Epidermal melanocyte (primary cell): ENCODE measurements around the gene GBA2.

Experiments used
- DNase-seq: peaks from one replicate; pipeline ENCODE4 v3.0.0; 2011; ENCODE audit warnings: low spot score; ENCODE audit not compliant: insufficient read length

Gene GBA2

DNA sequence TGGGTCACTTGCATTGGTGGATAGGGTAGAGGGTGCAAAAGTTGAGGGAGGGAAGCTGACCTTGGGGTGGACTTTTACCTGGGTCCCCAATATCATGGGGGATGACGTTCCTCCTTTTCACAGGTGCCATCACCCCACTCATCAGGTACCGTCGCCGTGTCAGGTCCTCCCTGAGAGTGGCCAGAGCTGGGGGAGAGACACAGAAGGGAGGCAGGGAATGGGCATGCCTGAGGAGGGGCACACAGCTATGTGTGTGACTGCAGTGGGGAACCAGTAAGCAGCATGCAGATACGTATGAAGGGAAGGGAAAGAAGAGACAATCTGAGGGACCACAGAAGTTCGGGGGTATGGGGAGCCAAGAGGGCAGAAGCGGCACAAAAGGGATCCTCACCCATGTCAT is 10.1 kb downstream of the GBA2 start:
- no peak for DNase-seq

DNA sequence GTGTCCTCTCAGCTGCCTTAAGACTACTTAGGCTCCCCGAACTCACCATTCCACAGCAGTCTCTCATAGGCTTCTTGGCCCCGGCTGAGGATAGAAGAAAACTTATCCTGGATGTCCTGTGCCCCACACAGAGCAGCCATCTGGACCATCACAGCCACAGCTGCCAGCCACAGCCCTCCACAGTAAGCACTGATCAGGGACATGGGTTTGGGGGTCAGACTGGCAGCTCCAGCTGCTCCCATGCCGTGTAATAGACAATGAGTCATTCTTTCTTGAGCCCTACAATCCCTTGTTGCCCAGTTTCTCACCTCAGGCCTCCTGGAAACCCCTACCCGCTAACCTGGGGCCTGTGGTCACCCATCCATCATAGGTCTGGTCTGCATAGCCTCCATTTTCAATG is 10.8 kb downstream of the GBA2 start:
- DNase-seq: no peak

DNA sequence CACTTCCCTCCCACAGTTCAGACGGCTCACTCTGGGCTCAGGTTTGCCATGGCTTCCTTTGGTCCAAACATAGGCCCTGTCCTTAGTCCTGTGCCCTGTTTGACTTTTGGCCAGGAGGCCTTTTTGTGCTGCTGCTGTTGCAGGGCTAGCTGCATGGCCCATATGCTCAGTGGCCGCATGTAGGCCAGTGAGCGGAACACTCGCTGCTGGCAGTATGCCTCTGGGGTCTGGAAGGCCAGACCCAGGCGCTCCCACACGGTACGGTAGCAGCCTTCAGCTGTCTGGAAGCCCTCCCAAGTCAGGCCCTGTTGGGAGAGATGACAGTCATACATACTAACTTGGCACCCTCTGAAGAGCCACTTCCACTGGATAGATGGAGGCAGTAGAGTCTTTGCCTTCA is 11.9 kb downstream of the GBA2 start:
- no peak for DNase-seq

DNA sequence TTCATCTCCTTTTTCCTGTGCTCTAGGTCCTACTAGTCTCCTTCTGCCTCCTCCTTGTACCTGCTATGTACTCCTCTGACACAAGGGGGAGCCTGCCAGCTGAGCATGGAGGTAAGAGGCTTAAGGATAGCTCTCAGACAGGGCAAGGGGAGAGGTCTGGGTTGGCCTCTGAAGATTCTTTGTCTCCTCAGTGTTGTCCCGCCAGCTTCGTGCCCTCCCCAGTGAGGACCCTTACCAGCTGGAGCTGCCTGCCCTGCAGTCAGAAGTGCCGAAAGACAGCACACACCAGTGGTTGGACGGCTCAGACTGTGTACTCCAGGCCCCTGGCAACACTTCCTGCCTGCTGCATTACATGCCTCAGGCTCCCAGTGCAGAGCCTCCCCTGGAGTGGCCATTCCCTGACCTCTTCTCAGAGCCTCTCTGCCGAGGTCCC is 12.8 kb downstream of the GBA2 start:
- peak; percentile 68 for DNase-seq

DNA sequence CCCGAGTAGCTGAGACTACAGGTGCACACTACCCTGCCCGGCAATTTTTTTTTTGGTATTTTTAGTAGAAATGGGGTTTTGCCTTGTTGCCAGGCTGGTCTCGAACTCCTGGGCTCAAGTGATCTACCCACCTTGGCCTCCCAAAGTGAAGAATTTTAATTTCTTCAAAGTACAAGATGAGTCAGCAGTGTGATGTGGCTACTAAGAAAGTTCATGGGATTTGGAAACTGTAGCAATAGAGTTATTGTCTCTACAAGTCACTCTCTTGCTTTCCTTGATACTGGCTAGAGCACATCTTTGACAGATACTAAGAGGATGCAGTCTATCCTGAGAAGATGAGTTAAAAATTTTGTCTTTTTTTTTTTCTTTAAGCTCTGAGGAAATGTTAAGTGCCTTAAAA is 14.9 kb downstream of the GBA2 start:
- DNase-seq: no peak

DNA sequence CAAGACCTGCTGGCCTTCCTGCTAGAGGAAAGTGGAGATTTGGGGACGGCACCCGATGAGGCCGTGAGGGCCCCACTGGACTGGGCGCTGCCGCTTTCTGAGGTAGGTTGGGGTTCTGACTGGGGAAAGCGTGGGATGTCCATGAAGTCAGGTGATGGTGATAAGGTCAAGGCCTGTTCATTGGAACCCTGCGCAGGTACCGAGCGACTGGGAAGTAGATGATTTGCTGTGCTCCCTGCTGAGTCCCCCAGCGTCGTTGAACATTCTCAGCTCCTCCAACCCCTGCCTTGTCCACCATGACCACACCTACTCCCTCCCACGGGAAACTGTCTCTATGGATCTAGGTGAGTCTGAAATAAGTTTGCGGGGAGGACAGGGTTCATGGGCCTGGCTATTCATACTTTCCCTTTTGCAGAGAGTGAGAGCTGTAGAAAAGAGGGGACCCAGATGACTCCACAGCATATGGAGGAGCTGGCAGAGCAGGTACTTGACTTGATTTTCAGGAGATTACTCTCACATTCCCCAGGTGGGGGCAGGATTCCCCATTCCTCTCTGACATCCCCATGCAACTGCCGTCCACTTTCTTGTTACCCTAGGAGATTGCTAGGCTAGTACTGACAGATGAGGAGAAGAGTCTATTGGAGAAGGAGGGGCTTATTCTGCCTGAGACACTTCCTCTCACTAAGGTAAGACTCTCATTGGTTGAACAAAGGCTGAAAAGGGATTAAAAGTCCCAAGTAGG is 16.1 kb downstream of the GBA2 start:
- DNase-seq: no peak

DNA sequence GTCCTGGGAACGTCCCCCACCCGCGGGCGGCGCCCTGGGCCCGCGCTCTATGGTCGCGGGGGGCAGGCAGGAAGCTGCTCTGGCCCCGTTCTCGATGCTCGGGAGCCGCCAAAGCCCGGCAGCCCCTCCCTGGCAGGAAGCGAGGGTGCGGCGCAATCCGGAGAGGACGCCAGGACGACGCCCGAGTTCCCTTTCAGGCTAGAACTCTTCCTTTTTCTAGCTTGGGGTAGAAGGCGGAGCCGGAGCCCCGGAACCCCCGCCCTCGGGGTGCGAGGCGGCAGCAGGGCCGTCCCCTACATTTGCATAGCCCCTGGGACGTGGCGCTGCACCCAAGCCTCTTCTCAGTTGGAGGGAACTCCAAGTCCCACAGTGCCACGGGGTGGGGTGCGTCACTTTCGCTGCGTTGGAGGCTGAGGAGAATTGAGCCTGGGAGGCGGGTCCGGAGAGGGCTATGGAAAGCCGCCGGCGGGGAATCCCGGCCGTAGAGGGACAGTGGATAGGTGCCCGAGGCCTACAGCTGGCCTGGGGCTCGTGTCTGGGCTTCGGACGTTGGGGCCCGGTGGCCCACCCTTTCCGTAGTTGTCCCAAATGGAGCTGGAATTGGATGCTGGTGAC is 16.7 kb downstream of the GBA2 start, which contains the start of the genes CREB3 and TLN1:
Gene CREB3 (plus strand): TSS at position 482 of the 615 bp plus-strand sequence. CDS start 107 bp downstream, at position 589.
Gene TLN1 (minus strand): TSS at position 11 of the 615 bp plus-strand sequence. CDS start 6,501 bp downstream, outside the sequence.
- DNase-seq: peak; percentile 88

DNA sequence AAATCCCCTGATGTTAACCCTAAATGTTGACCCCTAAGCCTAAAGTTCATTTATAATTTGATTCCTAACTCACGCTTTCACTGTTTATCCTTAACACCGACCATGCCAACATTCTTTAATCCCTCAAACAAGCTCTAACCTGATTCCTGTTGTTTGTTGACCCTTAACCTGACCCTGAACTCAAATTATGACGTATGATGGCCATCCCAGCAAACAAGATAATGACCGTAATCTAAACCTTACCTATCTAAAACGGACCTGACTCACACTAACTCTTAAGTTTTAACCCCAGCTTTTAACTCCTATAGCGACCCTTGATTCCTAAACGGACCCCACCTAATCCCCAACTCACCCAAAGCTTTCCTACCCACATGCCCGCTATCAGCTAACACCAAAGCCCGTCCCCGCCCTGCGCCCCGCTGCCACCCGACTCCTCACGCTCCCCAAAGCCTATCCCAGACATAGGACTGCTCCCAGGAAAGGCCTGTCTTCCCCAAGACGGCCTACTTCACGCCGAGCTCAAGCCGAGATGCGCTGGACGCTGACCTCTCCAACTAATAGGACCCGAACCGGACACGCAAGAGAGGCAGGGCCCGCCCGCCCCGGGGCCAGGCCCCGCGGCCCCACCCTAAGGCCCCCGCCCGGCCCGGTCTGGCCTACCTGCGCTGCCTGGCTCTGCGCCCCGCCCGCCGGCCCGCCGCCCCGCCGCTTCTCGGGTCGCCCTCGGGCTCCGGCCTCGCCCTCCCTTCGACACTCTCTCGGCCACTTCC is 17.4 kb downstream of the GBA2 start:
- DNase-seq: no peak

DNA sequence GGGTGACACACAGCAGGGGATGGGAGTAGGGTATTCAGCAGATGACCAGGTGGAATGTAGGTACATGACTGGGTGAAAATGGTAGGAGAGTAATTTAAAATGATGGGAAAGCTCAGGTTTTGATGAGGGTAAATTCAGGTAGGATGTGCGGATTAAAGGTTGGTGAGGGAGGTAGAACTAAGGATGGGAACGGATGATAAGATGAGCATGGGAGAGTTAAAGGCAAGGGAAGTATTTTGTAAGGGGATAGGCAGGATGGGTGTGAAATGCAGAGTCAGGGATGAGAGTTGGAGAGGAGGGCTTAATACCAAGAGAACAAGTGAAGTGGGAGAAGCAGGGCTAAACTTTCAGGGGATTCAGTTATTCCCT is 18.6 kb downstream of the GBA2 start:
- DNase-seq: no peak

DNA sequence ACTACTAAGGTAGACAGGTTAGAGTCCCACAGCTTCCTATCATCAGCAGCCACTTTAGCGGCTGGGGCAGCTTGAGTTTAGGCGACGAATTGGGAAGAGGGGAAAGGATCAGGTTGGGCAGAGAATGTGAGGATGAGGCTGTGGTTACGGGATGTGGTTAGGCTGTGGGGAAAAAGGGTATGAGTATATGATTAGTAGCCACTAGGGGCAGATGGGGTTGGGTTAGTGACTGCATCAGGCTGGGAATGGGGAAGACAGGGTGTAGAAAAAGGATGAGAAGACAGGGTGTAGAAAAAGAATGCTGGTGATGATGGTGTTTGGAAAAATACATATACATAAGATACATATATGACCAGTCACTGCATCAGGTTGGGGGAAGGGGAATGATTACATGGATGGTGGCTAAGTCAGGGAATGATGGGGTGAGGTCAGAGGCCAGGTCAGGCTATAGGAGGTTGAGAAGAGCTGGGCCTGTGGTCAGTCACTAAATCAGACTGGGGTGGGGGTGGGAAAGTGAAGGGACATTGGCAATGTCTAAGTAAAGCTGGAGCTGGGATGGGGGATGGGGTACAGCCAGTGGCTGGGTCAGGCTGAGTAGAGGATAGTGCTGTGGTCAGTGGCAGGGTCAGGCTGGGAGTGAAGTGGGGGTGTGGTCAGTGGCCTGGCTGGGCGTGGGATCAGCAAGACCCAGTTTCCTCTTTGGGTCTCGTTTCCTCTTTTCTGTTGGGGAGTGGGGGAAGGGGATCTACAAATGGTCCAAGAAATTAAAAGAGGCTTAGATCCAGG is 19.1 kb downstream of the GBA2 start:
- DNase-seq: peak; percentile 93

DNA sequence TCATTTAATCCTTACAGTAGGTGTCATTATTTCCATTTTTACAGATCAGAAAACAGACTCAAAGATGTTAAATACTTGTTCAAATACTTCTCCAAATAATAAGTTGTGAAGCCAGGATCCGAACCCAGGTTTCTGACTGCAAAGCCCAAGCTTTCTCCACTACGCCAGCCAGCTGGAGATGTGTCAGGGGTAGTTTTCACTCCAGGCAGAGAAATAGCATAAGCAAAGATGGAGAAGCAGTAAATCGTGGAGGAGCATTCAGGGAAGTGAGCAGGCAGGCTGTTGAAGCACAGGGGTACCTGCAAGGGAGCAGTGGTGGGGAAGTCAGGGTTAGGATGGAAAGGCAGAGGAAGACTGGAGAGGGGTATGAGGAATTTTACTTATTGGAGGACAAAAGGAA is 19.9 kb downstream of the GBA2 start:
- no peak for DNase-seq

DNA sequence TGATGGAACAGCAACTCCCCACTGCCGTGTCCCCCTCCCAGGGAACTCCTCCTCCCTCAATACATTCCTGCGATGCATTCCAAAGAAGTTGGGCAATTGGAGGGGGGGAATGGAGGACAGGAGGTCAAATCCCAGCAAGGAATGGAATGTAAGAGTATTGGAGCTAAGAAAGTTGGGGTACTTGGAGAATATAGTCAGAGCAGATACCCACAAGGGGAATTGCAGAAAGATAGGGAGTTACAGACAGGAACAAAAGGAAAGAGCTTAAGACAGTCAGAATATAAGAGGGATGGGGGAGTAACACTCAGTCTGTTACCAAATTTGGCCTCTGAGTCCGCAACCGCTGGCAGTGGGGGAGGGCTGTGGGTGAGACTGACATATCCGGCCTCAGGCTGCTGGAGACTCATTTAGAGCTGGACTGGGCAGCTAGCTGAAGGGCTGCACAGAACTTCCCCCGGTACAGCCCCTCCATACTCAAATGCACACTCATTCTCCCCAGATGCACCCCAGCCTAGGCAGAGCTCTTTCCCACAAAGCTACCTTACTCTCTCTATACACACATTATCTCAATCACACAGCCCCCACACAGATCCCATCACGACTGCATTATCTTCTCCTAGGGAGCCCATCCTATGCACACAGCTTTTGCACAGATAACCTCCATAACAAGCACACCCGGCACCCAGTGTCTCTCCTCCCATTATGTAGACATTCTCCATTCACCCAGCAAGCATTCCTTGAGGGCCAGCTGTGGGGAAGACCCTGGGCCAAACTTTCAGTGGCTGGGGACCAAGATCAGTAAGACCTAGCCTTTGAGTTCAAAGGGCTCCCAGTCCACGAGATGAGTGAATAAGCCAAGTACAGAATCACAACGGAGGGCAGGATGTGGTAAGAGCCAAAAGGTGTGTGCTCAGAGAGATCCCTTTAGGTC is 20.7 kb downstream of the GBA2 start:
- peak; percentile 70 for DNase-seq

DNA sequence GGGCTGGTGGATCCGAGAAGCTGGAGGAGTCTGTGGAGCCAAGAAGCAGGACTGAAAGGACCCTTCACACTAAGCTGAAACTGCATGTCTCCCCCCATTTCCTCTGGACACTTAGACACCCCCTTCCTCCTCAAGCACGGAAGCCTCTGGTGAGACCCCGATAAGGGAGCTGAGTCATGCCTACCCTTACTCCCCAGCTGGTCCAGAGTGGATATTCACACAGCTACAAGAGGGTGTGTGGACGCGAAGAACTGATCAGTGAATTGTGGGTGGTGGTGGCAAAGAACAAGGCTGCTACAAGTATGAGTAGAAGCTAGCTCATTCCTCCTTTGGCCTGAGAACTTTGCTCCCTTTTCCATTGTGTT is 21.4 kb downstream of the GBA2 start:
- DNase-seq: no peak

DNA sequence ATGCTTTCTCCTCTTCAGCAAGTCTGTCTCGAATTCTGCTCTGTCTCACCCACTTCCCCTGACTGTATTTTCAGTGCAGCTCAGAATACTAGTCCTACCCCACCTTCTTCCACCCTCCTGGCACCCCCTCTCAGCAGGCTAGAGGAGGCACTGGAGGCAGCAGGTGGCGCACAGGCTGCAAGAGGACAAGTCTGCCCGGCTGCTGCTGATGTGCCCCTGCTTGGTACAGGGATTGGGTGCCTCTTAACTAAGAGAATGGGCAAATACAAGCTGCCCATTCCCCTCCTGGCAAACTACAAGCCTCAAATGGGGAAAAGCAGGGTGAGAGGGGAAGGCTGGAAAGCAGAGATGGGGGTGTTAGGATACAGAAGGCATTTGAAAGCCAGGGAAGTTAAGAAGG is 22.1 kb downstream of the GBA2 start:
- DNase-seq: no peak

DNA sequence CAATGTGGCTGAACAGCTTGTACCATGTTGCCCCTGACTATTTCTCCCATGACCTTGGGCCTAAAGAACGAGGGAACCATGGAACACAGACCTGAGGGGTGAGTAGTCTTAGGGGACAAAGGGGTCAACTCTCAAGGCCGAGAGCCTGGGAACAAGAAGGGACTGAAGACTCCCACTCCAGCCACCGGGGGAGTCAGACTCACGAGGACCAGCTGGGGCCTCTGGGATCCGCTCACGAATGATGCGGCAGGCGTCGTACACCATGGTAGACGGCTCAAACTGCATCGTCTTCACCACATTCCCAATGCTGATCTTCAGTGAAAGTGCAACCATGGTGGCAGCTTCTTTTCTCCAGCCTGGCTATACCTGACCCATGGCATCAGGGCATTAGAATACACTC is 23.7 kb downstream of the GBA2 start:
- DNase-seq: no peak

DNA sequence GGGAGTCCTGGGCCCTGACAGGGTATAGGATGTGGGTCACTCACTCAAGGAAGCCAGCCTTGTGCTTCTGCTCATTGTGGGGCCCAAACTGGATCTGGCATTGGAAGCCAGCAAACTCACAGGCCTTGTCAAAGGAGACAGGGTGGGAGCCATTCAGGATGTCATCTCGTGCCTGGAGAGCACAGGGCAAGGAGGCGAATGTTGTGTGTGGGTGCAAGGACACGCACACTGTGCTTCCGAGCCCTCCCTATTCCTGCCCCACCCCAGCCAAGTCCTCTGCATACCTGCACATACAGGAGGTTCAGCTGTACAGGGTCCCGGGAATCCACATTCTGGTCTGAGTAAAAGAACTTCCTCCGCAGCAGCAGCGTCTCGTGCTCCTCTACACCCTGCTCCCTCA is 25.1 kb downstream of the GBA2 start:
- no peak for DNase-seq

DNA sequence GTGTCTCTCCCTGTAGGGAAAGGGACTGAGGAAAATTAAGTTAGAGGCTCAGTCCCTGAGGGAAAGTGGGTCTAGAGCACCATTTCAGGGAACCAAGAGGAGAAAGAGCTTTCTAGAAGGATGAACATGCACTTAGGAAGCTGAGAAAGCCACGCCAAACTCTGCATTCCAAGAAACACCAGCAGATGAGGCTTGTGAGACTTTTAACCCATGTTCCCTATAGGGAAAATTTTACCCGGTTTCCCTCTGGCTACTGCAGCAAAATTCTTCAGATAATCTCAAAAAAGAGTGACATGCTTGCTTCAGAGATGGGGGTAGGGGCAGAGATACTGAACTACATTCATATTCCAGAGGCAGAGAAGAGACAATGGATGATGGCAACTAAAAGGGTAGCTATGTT is 25.6 kb downstream of the GBA2 start:
- no peak for DNase-seq

DNA sequence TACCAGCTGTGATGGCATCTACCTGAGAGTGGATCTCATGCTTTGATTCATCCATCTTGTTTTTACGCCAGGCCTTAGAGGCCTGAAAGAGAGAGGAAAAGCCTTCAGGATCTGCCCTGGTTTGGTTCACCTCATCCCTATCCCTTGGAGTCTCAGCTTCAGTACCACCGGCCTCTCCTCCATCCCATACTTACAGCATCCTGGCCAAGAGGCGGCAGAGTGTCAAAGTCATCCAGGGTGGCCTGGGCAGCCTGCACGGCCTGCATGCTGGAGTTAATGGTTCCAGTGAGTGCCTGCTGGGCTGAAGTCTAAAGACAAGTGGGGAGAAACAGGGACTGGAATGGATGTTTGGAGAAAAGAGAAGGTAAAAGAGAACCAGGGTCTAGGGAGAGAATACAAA is 29.5 kb downstream of the GBA2 start:
- no peak for DNase-seq

DNA sequence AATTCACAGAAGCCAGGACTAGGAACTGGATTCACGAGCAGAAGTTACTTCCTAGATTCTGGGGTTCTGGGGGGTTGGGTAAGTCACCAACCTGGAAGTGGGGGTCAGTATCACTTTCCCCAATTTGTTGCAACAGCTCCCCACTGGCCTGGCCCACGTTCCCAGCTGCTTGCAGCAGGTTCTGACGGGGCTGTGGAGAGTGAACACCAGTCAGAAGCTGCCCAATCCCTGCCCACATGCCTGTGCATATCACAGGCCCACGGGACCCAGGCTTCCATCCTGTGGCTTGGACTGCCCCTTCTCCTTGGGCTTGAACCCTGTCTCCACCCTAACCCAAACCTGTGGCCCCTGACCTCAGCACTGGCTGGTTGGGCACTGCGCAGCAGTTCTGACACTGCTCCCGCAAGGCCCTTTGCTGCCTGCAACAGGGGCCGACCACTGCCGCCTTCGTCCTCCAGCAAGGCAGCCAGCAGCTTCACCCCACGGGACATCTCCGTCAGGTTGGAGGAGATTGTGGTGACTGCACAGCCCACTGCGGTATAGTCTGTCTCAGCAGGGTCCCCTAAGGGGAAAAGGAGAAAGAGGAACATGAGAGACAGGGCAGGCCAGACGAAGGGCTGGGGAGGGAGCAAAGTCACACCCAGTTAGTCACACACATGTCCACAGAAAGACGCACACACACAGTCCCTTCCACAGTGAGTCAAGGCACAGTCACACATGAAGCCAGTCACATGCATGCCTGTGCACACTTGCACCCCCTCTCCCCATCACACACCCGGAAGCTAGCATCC is 30.1 kb downstream of the GBA2 start:
- no peak for DNase-seq
